GM20000 (cell line): ENCODE data around the gene NANS.
"Not testable (repeated sequence)": the region's sequence is repeated elsewhere in the genome, so short reads cannot be mapped to it uniquely, and the experiment has no call there.

Experiments used
- DNase-seq: peaks from one replicate; pipeline ENCODE4 v3.0.0; 2012; ENCODE audit warnings: low spot score
- CTCF ChIP-seq: IDR thresholded peaks from 2 replicates; pipeline ENCODE4 v1.5.1; 2012; ENCODE audit warnings: mild to moderate bottlenecking, control low read depth; ENCODE audit errors: extremely low read depth, missing control alignments

Gene NANS

GRCh38 chr9:98118640-98119601, 62.4 kb downstream of the NANS start, which contains the start of gene TRIM14:
TSS of gene TRIM14 (minus strand) at chr9:98119222. CDS start at chr9:98119188, 34 bp downstream.
- peak; percentile 86 for DNase-seq
- peak; percentile 8 for TF ChIP-seq CTCF

GRCh38 chr9:98120476-98120875, 63.9 kb downstream of the NANS start:
- no peak for TF ChIP-seq CTCF
- no peak for DNase-seq

GRCh38 chr9:98121058-98121457, 64.5 kb downstream of the NANS start:
- DNase-seq = no peak

DNA sequence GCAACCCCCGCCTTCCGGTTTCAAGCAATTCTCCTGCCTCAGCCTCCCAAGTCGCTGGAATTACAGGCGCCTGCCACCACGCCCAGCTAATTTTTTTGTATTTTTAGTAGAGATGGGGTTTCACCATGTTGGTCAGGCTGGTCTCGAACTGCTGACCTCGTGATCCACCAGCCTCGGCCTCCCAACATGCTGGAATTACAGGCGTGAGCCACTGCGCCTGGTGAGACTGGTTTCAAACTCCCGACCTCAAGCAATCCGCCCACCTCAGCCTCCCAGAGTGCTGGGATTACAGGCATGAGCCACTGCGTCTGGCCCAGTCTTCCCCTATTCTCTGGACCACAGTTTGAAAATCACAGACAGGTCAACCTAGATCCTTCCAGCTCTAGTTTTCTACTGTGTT, 67.6 kb downstream of the NANS start:
- DNase-seq = not testable (repeated sequence)

More at GRCh38 chr9:98121058-98121457, 64.5 kb downstream of the NANS start:
- TF ChIP-seq CTCF = no peak

- no peak for TF ChIP-seq CTCF
- no peak for DNase-seq
Observed at GRCh38 chr9:98124637-98125426, 68.3 kb downstream of the NANS start.

GRCh38 chr9:98127226-98127625, 70.7 kb downstream of the NANS start:
- DNase-seq = no peak
- no peak for TF ChIP-seq CTCF

DNA sequence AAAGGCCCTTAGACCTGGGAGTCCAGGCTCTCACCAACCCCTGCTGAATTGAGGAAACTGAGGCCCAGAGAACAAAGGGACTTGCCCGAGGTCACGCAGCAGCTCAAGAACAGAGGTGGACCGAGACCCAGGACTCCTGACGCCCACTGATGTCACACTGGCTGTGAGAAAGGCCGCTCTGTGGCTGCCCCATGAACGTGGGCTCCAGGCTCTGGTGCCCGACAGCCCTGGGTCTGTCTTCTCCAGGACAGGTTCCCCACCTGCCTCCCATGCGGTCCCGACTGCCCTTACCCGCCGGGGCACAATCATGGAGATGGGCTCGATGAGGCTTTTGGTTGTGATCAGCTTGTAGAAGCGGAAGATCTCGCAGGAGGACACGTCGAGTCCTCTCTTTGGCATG, 71.8 kb downstream of the NANS start:
- no peak for TF ChIP-seq CTCF
- DNase-seq = no peak
